SK-N-MC (cell line): ENCODE data around the gene DPM1.

Source experiments
- EZH2 ChIP-seq: fragments of 200-600 bp; sonication (generic); IDR thresholded peaks from one replicate; pipeline ENCODE4 v1.6.1; 2017; ENCODE audit warnings: antibody characterized with exemption
- FOXP2 ChIP-seq: optimal IDR thresholded peaks from 2 replicates; pipeline ENCODE3; 2011; ENCODE audit warnings: mild to moderate bottlenecking, moderate library complexity; ENCODE audit not compliant: insufficient read depth; ENCODE audit errors: extremely low read length, control extremely low read depth
- POLR2AphosphoS5 ChIP-seq: IDR thresholded peaks from 2 replicates; pipeline ENCODE4 v1.6.1; 2012; ENCODE audit warnings: mild to moderate bottlenecking, low read depth, low read length, borderline replicate concordance

DNA sequence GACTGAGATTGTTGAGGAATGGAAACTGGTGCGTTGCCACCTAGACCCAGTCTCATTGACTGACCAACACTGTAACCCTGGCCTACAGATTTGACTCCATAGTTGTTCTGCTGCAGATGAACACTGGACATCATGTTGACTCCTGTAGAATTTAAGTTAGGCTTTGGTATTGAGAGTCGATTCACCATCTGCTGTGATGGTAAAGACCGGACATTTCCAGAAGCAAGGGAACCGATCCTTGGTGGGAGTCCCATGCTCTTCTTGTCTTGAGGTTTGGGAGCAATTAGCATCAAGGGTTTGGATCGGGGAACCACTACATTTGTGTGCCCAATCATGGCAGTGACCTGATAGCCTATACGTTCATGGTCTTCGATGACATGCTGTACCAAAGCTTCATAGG is 64.7 kb downstream of the DPM1 start:
- TF ChIP-seq EZH2 (no peak), POLR2AphosphoS5 (no peak), FOXP2 (no peak)
